GM21447 (cell line): Measurements from ENCODE around the gene THAP7.
A peak's percentile ranks its signal among the peaks of the same experiment; 100 is the strongest.
"Not testable (repeated sequence)": the region's sequence is repeated elsewhere in the genome, so short reads cannot be mapped to it uniquely, and the experiment has no call there.

ENCODE experiments used
- ATAC-seq: cut with Tn5 transposase; IDR thresholded peaks from one replicate; pipeline ENCODE4 v1.9.1; 2021; ENCODE audit not compliant: unreplicated experiment

The THAP7 gene

GRCh38 chr22:21013657-21014201 is 11.8 kb upstream of the THAP7 start:
- ATAC-seq = no peak

- no peak for ATAC-seq
These were observed 10.8 kb upstream of the THAP7 start for GRCh38 chr22:21012446-21013407.

- no peak for ATAC-seq
These were observed 8.7 kb upstream of the THAP7 start for GRCh38 chr22:21010426-21011113.

- no peak for ATAC-seq
These were observed 7.9 kb upstream of the THAP7 start for GRCh38 chr22:21009638-21010425.

GRCh38 chr22:21009208-21009607 is 7.3 kb upstream of the THAP7 start:
- not testable (repeated sequence) for ATAC-seq

GRCh38 chr22:21003782-21004181 is 1.9 kb upstream of the THAP7 start:
- ATAC-seq = no peak

- peak; percentile 2 for ATAC-seq
These were observed 824 bp downstream of the THAP7 start for GRCh38 chr22:21000987-21001600.

GRCh38 chr22:21000207-21000986 is 1.5 kb downstream of the THAP7 start:
- no peak for ATAC-seq

GRCh38 chr22:20999350-21000206 is 2.3 kb downstream of the THAP7 start:
- ATAC-seq = no peak

GRCh38 chr22:20998411-20999336 is 3.2 kb downstream of the THAP7 start:
- ATAC-seq = no peak

- ATAC-seq = no peak
These were observed 4.2 kb downstream of the THAP7 start for GRCh38 chr22:20997536-20998257.

- no peak for ATAC-seq
These were observed 5.1 kb downstream of the THAP7 start for GRCh38 chr22:20996598-20997535.

GRCh38 chr22:20996031-20996410 is 5.9 kb downstream of the THAP7 start:
- no peak for ATAC-seq

GRCh38 chr22:20995329-20996030 is 6.4 kb downstream of the THAP7 start:
- no peak for ATAC-seq

- no peak for ATAC-seq
These were observed 7.0 kb downstream of the THAP7 start for GRCh38 chr22:20994902-20995241.
